HG03103 (cell line): ENCODE results near the gene DNPEP.
"Not testable (repeated sequence)": the region's sequence is repeated elsewhere in the genome, so short reads cannot be mapped to it uniquely, and the experiment has no call there.

ENCODE experiments used
- ATAC-seq: cut with Tn5 transposase; IDR thresholded peaks from one replicate; pipeline ENCODE4 v1.9.1; 2021; ENCODE audit warnings: low read depth; ENCODE audit not compliant: unreplicated experiment

The DNPEP gene

DNA sequence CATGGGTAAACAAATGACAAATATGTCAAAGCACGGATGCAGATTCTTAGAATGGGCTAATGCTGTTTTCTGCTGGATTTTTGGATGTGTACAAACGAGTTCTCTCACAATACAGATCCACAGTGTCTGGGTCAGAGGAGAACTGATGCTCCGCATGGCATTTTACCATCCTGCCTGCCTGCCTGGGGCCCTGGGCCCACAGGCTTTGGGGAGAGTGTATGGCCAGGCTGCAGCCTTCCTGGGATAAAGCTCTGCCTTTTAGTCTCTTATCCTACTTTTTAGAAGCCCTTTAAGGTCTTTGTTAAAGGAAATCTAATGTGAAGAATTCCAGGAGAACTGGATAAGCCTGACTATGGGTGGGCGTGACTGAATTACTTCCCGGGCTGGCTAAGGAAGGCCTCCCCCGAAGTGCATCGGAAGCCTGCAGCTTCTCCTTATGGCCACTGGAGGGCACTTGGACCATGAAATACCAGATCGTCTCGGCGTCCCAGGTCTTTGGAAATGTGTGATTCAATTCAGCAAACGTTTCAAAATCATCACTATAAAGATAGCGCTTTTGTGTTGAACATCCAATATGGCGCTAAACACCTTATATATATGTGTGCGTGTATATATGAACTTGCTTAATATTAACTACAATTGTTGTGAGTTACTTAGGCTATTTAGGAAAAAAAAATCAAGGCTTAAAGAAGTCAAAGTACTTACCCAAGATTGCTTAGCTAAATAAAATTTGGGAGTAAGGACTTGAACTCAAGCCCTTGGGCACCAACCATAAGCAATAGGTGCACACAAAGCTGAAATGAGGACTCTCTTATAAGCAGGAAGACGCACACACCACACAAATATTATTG lies 15.2 kb upstream of the DNPEP start:
- ATAC-seq: peak; percentile 96

DNA sequence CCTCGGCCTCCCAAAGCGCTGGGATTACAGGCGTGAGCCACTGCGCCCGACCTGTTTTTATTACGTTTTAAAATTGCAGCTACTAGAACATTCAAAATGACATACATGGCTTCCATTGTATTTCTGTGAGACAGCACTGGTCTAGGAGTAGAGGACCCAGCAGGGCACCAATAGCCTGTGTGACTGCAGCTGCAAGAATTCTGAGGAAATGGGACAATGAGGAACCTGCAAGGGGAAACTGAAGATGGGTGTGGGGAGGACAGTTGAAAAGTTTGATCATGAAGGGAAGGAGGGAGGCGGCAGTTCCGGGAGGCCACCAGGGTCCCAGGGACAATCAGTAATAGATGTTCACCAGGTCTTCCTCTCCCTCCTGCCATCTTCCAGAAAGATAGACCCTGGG lies 13.9 kb upstream of the DNPEP start:
- no peak for ATAC-seq

DNA sequence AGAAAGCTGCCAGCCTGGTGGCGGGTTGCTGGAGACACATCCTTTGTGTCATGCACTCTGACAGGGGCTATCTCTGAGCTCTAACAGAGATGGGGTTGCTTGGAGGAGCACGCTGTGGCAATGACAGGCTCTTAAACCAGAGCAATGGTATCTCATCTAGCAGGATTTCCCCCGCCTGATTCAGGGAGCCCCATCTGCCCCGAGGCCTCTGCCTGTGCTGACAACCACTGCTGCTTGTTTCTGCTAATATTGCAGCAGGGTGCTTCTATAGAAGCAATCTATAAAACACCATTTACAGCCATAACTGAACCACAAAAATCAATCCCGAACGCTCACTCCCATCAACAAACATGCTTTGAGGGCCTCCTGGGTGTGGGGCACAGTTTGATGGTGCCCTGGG lies 12.8 kb upstream of the DNPEP start:
- ATAC-seq: no peak

DNA sequence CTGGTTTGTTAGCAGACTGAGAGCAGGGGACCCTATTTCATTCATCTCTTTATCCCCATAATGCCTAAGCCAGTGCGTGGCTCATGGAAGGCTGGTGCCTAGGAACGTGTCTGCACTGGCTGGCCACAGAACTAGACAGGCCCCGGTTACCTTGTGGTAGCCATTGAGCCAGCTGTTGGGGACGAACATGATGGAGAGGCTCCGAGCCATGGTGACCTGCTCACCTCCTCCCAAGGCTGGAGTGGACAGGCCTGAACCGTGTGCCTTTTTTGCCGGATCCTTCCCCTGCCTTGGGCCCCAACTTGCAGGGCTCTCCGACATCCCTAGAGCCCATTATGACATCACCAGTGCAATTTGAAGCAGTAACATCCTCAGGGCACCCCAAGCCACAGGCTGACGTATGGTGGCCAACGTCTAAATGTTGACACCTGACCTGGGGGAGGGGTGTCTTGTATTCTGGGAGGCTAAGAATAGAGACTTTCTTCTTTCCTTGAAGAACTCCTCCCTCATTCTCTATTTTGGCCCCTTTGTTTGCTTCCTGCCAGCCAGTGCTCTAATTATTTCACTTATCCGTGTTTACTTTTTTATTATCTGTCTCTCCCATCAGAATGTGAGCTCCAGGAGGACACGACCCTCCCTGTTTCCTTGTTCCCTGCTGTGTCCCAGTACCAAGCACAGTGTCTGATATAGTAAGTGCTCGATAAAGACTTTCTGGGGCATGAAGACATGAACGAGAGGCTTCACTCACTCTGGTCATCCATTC lies 12.2 kb upstream of the DNPEP start:
- no peak for ATAC-seq

DNA sequence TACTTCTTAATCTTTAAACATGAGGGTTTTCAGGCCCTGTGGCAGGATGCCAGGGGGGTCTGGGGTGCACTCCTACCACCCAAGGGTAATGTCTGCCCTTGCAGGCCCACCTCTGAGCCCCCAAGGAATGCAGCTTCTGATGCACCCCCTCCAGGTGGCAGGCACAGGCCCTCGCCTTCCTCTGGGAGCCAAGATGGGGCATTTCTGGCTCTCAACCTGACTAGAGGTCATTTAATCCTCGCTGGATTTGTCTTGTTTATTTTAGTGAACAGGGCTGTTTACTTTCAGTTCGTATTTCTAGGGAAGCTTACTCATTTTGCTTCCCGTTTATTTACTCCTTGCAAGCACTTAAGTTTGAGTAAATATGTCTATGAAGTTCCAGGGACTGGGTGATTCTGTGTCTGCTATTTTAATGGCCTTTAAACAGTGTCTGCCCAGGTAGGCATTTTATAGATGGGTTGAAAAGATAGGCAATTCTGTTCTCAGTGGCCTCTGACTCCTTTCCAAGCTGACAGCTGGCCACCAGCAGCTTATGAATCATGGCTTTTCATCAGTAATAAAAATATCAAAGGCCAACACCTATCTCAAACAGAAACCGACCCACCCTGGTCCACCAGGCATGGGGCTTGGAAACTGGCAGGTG lies 11.1 kb upstream of the DNPEP start:
- ATAC-seq: no peak

DNA sequence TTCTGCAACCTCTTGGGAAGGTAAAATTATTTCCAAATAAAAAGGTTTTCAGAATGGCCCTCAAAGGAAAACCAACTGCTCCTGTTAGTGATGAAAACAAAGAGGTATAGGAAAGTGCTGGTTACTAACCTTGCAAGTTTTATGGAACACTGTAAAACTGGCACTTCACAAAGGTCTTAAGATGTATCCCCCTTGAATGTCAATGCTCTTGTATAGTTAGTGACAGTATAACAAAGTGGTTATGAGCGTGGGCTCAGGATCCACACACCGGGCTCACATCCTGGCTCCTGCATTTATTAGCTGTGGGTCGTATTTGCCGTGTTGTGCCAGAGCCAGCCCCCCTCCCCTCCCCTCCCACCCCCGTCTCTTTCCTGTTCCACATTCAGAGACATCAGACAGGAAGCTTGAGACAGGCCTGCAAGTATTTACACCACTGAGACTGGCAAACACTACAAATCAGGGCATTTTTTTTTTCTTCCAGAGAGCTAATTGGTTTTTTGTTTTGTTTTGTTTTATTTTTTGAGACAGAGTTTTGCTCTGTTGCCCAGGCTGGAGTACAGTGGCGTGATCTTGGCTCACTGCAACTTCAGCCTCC lies 9.2 kb upstream of the DNPEP start:
- no peak for ATAC-seq

DNA sequence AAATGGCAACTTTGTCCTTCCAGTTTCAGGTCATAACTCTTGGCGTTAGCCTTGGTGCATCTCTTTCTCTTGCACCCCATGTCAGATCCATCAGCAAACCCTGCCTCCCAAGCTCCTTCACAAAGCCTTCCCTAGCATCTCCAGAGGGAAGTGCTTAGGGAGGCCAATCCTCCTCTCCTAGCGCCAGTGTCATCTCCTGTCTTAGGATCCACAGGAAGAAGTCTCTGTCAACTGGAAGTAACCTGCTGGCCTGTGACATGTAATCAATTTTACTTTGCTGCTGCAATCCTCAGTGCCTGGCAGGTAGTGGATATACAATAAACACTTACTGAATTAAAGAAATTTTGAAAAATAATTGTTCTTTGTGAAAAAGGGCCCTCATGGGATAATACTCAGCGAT lies 7.9 kb upstream of the DNPEP start:
- ATAC-seq: no peak

DNA sequence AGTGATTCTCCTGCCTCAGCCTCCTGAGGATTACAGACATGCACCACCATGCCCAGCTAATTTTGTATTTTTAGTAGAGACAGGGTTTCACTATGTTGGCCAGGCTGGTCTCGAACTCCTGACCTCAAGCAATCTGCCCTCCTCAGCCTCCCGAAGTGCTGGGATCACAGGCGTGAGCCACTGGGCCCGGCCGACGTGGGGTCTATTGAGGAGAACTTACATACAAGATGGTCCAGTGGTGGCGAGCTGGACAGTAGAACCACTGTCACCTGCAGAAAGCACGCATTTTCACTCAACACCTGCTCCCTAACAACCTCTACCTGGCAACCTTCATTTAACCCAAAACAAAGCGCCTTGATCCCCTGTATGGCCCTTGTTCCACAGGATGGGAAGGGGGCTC lies 7.3 kb upstream of the DNPEP start:
- not testable (repeated sequence) for ATAC-seq

DNA sequence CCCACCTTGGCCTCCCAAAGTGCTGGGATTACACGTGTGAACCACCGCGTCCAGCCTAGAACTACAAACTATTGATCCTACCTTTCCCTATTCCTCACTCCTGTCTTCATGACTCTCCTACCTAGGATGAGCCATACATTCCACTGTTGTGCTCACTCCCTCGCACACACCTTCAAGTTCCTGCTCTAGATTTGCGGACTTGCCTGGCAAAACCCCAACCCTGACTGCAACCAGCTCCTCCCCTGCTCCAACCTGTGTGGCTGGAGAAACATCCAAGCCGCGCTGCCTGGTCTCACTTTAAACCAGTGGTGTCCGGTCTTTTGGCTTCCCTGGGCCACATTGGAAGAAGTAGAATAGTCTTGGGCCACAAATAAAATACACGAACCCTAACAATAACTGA lies 5.0 kb upstream of the DNPEP start:
- ATAC-seq: no peak

DNA sequence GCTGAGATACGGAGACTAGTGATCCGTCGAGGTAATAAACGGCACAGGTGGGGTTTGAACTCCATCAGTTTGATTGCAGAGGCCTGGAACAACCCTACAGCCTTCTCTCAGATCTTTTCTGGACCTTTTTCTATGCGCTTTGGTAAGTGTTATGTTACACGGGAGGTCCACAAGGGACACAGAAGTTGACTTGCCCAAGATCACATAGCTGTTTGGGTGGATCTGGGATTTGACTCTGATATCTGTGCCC lies 1.1 kb upstream of the DNPEP start:
- no peak for ATAC-seq

DNA sequence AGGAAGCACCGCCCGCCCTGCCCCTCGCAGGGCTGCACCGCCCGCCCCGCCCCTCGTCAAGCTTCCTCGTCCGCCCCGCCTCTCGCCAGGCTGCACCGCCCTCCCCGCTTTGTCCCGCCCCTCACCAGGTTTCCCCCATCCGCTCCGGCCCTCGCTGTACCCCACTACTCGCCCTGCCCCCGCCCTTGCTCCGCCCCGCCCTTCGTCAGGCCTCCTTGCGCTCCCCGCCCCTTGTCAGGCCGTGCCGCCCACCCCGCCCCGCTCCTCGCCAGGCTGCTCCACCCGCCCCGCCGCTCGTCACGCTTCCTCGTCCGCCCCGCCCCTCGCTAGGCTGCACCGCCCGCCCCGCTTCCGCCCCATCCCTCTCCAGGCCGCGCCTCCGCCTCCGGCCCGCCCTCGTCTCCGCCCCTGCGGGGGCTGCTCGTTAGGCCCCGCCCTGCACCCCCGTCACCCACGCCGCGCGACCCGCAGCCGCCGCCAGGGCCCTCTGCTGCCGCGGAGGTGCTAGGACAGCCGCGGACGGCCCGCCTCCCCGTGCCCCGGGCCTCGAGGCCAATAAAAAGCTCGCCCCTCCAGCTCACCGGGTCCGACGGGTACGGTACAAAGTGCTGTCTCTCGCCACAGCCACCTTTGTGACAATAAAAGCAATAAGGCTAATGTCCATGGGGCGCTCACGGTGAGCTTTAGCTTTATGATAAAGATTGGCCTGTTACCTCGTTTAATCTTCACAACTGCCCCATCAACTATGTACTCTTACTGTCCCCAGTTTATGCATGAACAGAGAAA lies 602 bp upstream of the DNPEP start:
- peak; percentile 79 for ATAC-seq

DNA sequence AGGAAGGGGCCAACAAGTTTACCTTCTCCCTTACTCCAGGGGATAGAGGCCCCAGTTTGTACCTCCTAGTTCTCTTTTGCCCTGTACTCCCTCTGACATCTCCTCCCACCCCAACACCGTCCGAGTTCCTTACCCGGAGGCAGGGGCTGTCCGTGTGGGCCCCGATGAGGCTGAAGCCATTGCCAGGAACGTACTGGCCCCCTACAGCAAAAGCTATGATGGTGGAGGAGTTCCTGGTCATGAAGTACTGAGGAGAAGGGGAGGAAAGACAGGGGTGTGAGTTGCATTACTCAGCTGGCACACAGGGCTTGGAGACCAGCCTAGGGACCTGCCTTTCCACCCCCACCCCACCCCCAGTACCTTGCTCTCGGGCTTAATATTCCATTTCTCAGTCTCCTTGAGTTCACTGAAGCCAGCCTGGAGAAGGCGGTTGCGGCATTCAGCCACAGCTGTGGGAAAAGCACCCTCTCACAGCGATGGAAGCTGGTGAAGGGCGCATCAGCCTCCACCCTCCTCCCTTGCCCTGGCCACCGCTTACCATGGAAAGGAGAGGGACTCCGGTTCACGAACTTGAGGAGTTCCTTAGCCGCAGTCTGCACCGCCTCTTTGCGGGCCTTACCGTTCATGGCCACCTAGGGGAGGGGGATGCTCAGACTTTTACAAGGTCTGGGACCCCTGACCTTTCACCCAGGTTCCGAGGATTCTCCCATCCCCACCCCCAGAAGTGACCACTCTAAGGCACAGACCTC lies 1.0 kb downstream of the DNPEP start:
- ATAC-seq: no peak

DNA sequence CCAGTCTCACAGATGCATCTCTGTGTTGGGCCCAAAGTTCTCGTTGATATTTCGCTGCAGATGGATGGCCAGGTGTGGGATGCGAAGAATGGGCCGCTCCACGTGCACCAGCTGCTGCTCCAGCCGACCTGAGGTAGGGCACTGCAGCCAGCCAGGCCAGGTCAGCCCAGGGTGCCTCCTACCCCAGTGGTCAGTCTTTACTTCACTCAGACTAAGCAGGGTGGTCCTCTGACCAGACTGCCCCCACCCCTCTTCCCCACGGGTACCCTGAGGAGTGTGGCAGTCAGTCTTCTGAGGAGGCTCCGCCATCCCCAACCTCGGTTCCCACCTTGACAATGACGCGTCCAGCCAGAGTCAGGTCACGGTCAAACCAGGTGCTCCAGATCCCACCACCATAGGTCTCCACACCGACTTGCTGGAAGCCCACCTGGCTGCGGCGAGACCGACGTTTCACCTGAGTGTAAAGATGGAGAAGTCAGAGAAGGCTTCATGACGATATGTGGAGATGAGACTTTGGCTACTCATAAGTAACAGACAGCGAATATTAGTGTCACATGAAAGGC lies 1.7 kb downstream of the DNPEP start:
- no peak for ATAC-seq

DNA sequence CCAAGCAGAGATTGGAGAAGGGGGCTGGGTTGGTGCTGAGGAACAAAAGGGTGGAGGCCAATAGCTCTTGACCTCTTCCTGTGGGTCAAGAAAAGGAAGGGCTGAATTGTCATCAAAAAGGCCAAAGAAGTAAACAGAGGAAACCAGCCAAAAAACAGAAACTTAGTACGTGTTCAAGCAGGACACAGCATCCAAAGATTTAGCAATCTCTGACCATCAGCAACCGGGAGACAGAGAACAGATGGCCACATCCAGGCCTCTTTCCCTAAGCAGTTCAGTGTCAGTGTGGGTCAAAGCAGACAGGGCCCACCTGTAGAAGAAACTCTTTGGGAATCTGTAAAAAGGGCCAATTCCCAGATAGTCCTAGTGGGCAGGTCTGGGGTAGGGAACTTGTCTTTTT lies 2.9 kb downstream of the DNPEP start:
- no peak for ATAC-seq

DNA sequence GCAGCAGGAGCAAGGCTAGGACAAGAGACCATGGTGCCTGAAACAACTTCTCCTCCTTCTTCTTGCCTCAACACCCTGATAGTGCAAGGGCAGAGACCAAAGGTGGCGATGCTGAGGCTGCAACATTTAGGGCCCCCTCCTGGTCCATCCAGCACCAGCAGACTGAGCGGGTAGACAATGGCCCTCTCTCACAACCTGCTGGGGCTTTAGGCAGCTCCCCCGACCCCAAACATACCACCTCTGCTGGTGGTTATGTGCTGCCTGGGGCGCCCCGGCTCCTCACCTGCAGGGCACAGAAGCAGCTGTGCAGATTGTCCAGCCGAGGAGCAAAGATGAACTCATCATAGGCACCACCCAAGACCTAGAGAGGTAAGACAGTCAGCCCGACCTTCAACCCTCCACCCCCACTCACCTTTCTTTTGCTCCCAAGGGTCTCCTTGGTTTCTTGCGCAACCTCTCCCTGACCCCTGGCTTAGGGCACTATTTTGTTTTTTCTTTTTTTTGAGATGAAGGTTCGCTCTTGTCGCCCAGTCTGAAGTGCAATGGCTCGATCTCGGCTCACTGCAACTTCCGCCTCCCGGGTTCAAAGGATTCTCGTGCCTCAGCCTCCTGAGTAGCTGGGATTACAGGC lies 3.5 kb downstream of the DNPEP start:
- ATAC-seq: no peak

DNA sequence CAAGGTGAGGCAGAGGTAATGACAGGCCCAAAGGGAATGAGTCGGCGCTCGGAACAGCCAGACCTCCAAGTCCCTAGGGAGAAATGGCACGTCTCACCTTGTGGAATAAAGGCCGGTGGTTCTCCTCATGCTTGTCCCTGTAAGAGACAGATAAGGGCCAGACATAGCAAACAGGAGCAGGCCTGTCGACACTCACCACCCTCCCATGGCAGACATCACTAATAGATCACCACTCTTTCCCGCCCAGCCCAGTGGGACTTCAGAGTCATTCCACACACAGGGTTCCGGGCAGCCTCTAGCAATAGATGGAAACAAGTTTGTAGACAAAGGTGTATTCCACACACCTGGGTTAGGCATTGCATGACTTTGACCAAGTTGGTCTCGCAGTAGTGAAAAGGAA lies 6.3 kb downstream of the DNPEP start:
- ATAC-seq: no peak

DNA sequence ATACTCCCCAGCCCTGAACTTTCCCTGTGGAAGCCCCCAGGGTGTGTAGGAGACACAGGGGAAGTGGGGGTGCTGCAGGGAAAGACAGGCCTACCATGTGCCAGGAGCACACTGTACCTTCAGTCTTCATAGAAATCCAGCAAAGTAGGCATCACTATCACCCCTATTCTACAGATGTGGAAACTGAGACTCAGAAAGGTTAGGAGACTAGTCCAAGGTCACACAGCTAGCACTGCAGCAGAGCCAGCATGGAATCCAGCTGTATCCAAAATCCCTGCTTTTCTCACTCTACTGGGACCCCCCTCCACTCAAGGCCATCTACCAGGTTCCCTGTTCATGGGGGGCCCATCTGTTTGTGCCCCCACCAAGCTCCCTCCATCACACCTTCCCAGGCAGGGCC lies 6.8 kb downstream of the DNPEP start:
- no peak for ATAC-seq

DNA sequence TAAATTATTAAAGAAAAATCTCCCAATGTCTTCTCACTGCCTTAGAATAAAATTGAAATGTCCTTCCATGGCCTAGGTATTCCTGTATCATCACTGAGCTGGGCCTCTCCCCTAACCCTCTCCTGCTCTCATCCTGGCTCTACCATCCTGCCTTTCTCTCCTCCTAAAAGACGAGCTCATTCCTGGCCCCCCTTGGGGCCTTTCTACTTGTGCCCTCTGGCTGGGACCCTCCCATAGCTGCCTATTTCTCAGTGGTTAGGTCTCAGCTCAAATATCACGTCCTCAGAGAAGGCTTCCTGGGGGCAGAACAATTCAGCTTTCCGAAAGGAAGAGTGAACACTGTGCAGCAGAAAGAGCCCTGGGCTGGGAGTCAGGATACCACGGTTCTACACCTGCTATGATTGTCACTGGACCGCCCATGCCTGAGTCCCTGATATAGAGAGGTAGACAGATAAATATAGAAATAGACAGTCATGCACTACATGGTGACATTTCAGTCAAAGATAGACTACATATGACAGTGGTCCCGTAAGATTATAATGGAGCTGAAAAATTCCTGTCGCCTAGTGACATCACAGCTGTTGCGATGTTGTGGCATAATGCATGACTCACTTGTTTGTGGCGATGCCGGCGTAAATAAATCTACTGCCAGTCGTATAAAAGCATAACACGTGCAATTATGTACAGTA lies 9.4 kb downstream of the DNPEP start:
- no peak for ATAC-seq

DNA sequence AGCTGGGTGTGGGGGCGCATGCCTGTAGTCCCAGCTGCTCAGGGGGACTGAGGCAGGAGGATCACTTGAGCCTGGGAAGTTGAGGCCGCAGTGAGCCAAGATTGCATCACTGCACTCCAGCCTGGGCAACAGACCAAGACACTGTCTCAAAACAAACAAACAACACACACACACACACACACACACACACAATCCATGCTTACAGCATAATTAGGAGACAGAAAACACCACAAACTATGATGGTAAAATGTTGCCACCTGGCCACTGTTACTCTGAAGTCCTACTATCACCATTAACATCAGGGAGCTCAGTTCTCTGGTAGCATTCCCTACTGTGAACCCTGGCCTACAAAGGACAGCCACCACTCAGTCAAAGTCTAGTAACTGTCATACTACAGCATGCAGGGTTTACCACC lies 18.3 kb downstream of the DNPEP start:
- no peak for ATAC-seq
